HepG2 (cell line): ENCODE measurements around the gene RIPOR3. TPM values are rescaled to one million over a fixed set of nuclear protein-coding genes. Genes with fewer than 3 reads are reported as not detected.
A peak's percentile ranks its signal among the peaks of the same experiment; 100 is the strongest.

Source experiments
- ATAC-seq: fragments of 200-7000 bp; cut with Tn5 transposase; 3 replicates; pipeline ENCODE4 v1.9.1; 2020; ENCODE audit warnings: mild to moderate bottlenecking, moderate library complexity
- BruUV-seq: library from RNA; stranded (reverse); fragments of 400-500 nt; replicated peaks from 2 replicates; lab custom pipeline; 2021; lab: Mats Ljungman, UMichigan
- CTCF ChIA-PET: fragments of 300-600 bp; formaldehyde crosslinking; extraction: SDS; loops from one replicate; lab custom pipeline; 2021; ENCODE audit warnings: low total read pairs, inconsistent platforms, low intra/inter-chr PET ratio; lab: Yijun Ruan, JAX
- POLR2A ChIA-PET: fragments of 350-600 bp; sonication (Branson Sonifier 250); formaldehyde crosslinking; loops from one replicate; lab custom pipeline; 2020; ENCODE audit warnings: antibody characterized with exemption, inconsistent platforms; lab: Yijun Ruan, JAX
- DNase-seq: peaks from one replicate; pipeline ENCODE4 v3.0.0-alpha.2; 2015; ENCODE audit warnings: low spot score
- FAIRE-seq: peaks from 3 replicates; lab custom pipeline; 2011; peaks lifted over from hg19 to GRCh38; lab: Jason Lieb, UNC
- H2AFZ ChIP-seq: one replicate; pipeline ENCODE4 v1.6.1; 2011; ENCODE audit warnings: low read length, inconsistent platforms
- H3K27ac ChIP-seq: fragments of 300-600 bp; 3 replicates; pipeline ENCODE4 v1.8.0; 2011; ENCODE audit warnings: mixed run types, mild to moderate bottlenecking, mixed read lengths, low read length, inconsistent platforms; ENCODE audit not compliant: insufficient read depth; ENCODE audit errors: extremely low read length
- H3K27me3 ChIP-seq, 2 experiments: fragments of 200-600 bp in 1 of 2; 2 replicates in 1 of 2; 3 replicates in 1 of 2; pipeline versions ENCODE4 v1.6.0 to v1.8.0; 2011; ENCODE audit warnings: low read length in 2 of 2, mild to moderate bottlenecking in 2 of 2, moderate library complexity in 2 of 2, inconsistent platforms in 1 of 2; ENCODE audit not compliant: insufficient read depth in 2 of 2, control insufficient read depth in 1 of 2
- H3K36me3 ChIP-seq, 2 experiments: fragments of 200-600 bp in 1 of 2; replicated peaks in 1 of 2; 2 replicates in 1 of 2; 3 replicates in 1 of 2; pipeline versions ENCODE4 v1.5.1 to v1.8.0; 2011; ENCODE audit warnings: low read length in 2 of 2, inconsistent platforms in 1 of 2; ENCODE audit not compliant: insufficient read depth in 2 of 2, control insufficient read depth in 1 of 2
- H3K4me1 ChIP-seq: 2 replicates; pipeline ENCODE4 v1.5.1; 2012; ENCODE audit warnings: low read length, inconsistent platforms; ENCODE audit not compliant: insufficient read depth
- H3K4me2 ChIP-seq: 2 replicates; pipeline ENCODE4 v1.6.0; 2011; ENCODE audit warnings: low read depth, low read length, inconsistent platforms
- H3K4me3 ChIP-seq, 3 experiments: fragments of 200-600 bp in 1 of 3; sonication (generic), shearing (Covaris generic) in 1 of 3; replicated peaks in 1 of 3; 2 replicates each; pipeline ENCODE4 v1.5.1; 2011 to 2016; ENCODE audit warnings: low read length in 3 of 3, inconsistent platforms in 2 of 3, low read depth in 2 of 3, mild to moderate bottlenecking in 2 of 3, control low read depth in 1 of 3, mixed read lengths in 1 of 3; ENCODE audit not compliant: insufficient read depth in 1 of 3
- H3K79me2 ChIP-seq: one replicate; pipeline ENCODE4 v1.6.1; 2011; ENCODE audit warnings: low read length, inconsistent platforms; ENCODE audit not compliant: insufficient read depth
- H3K9ac ChIP-seq: 2 replicates; pipeline ENCODE4 v1.6.0; 2011; ENCODE audit warnings: mild to moderate bottlenecking, low read depth, low read length, inconsistent platforms; ENCODE audit not compliant: insufficient read depth
- H3K9me3 ChIP-seq: 2 replicates; pipeline ENCODE4 v1.5.1; 2012; ENCODE audit warnings: mild to moderate bottlenecking, low read length
- H4K20me1 ChIP-seq: 2 replicates; pipeline ENCODE4 v1.6.0; 2011; ENCODE audit warnings: inconsistent platforms, mild to moderate bottlenecking, low read length, moderate library complexity; ENCODE audit not compliant: insufficient read depth
- GATAD2A ChIP-seq: IDR thresholded peaks from 2 replicates; pipeline ENCODE4 v1.6.1; 2016
- HMG20A ChIP-seq: IDR thresholded peaks from 2 replicates; pipeline ENCODE4 v1.6.1; 2016; ENCODE audit warnings: borderline replicate concordance
- HNRNPL ChIP-seq: fragments of 200-400 bp; formaldehyde crosslinking; IDR thresholded peaks from 2 replicates; pipeline ENCODE4 v1.6.1; 2017; ENCODE audit warnings: mild to moderate bottlenecking, low read depth, low read length
- RFXAP ChIP-seq: sonication (generic); formaldehyde crosslinking; IDR thresholded peaks from 2 replicates; pipeline ENCODE4 v1.4.0; 2020; ENCODE audit warnings: missing genetic modification reagents, borderline replicate concordance
- ZFP1 ChIP-seq: IDR thresholded peaks from 2 replicates; pipeline ENCODE4 v1.6.1; 2016
- ZMAT3 ChIP-seq: sonication (generic); formaldehyde crosslinking; conservative IDR thresholded peaks from 2 replicates; pipeline ENCODE4 v1.7.0; 2021; ENCODE audit warnings: missing genetic modification reagents
- ZNF234 ChIP-seq: sonication (generic); formaldehyde crosslinking; conservative IDR thresholded peaks from 2 replicates; pipeline ENCODE4 v1.5.1; 2020; ENCODE audit warnings: mild to moderate bottlenecking, missing genetic modification reagents
- ZNF326 ChIP-seq: sonication (generic); formaldehyde crosslinking; IDR thresholded peaks from 2 replicates; pipeline ENCODE4 v1.4.0; 2020; ENCODE audit warnings: missing genetic modification reagents, borderline replicate concordance
- ZNF563 ChIP-seq: sonication (generic); formaldehyde crosslinking; IDR thresholded peaks from 2 replicates; pipeline ENCODE4 v1.8.0; 2022; ENCODE audit warnings: mild to moderate bottlenecking, moderate library complexity, missing genetic modification reagents
- ZNF737 ChIP-seq: sonication (generic); formaldehyde crosslinking; IDR thresholded peaks from 2 replicates; pipeline ENCODE4 v1.5.0; 2020; ENCODE audit warnings: missing genetic modification reagents, mild to moderate bottlenecking, borderline replicate concordance
- ZNF770 ChIP-seq: sonication (generic); formaldehyde crosslinking; IDR thresholded peaks from 2 replicates; pipeline ENCODE4 v1.5.0; 2020; ENCODE audit warnings: mild to moderate bottlenecking, missing genetic modification reagents
- WGBS: methylation state at CpG from one replicate; pipeline ENCODE4 v1.1.6; 2017; ENCODE audit warnings: low lambda C conversion rate; 5-methylcytosine and 5-hydroxymethylcytosine counted together
- in situ Hi-C: cut with HindIII; loops from 2 replicates; pipeline ENCODE4 v1.10.0; 2017; ENCODE audit warnings: low pct_unique_long_range_greater_than_20kb; ENCODE audit not compliant: extremely low pct_ligation_motif_present
- intact Hi-C: fragments of 100-400 bp; cut with micrococcal nuclease; formaldehyde crosslinking; loops from one replicate; pipeline ENCODE4 v1.10.0; 2022; ENCODE audit not compliant: unreplicated experiment
- polyA plus RNA-seq, 8 experiments: library from polyadenylated mRNA; depleted of rRNA in 3 of 8; stranded (reverse) in 7 of 8; unstranded in 1 of 8; fragments of >200 nt; fragmentation: Illumina TruSeq in 4 of 8; extraction: Trizol in 4 of 8; gene quantifications; 2 replicates each; pipeline versions ENCODE4 v1.2.1 to v1.2.3, GENCODE V29; 2011 to 2016; ENCODE audit warnings: low read depth in 4 of 8, missing spikeins in 1 of 8, mixed read lengths in 1 of 8; ENCODE audit not compliant: insufficient read depth in 1 of 8
- total RNA-seq, 5 experiments: library from RNA; depleted of rRNA; stranded (reverse); fragments of >200 nt; fragmentation: Illumina TruSeq; extraction: Trizol; gene quantifications; 2 replicates each; pipeline ENCODE4 v1.2.3, GENCODE V29; 2016; ENCODE audit warnings: low read depth in 1 of 5
- TF ChIP-seq, protein P1 (sequence below): sonication (generic); formaldehyde crosslinking; IDR thresholded peaks from 2 replicates; pipeline ENCODE4 v1.9.0; 2021; ENCODE audit warnings: missing genetic modification reagents, mild to moderate bottlenecking, borderline replicate concordance
- TF ChIP-seq, protein P2 (sequence below): sonication (generic); formaldehyde crosslinking; IDR thresholded peaks from 2 replicates; pipeline ENCODE4 v1.4.0; 2020; ENCODE audit warnings: missing genetic modification reagents
- TF ChIP-seq, protein P3 (sequence below): sonication (generic); formaldehyde crosslinking; IDR thresholded peaks from 2 replicates; pipeline ENCODE4 v1.9.0; 2022; ENCODE audit warnings: low read depth, missing genetic modification reagents
- TF ChIP-seq, protein P4 (sequence below): sonication (generic); formaldehyde crosslinking; IDR thresholded peaks from 2 replicates; pipeline ENCODE4 v1.4.0; 2020; ENCODE audit warnings: missing genetic modification reagents

The RIPOR3 gene
- total and polyA plus RNA-seq, 2 of the 13 experiments (the other 11 are each of a cell fraction or from before 2014, with no cell fraction given) = 0.18 TPM; not detected in 1

GRCh38 chr20:50563133-50563944 is 128.0 kb downstream of the RIPOR3 start:
- peak; percentile 70 for FAIRE-seq
- TF ChIP-seq ZNF770 (CRISPR knock-in tag) (no peak), HNRNPL (no peak), ZNF326 (no peak), ZFP1 (CRISPR knock-in tag) (no peak), ZNF563 (CRISPR knock-in tag) (no peak), RFXAP (CRISPR knock-in tag) (no peak), HMG20A (no peak), ZNF234 (CRISPR knock-in tag) (no peak), GATAD2A (CRISPR knock-in tag) (peak; percentile 43), ZMAT3 (CRISPR knock-in tag) (0 out of 2 replicates have a peak, but pooled peaks have one; percentile 45), ZNF737 (no peak)
- TF ChIP-seq, protein P1, sequence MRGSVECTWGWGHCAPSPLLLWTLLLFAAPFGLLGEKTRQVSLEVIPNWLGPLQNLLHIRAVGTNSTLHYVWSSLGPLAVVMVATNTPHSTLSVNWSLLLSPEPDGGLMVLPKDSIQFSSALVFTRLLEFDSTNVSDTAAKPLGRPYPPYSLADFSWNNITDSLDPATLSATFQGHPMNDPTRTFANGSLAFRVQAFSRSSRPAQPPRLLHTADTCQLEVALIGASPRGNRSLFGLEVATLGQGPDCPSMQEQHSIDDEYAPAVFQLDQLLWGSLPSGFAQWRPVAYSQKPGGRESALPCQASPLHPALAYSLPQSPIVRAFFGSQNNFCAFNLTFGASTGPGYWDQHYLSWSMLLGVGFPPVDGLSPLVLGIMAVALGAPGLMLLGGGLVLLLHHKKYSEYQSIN (CRISPR knock-in tag) = no peak
- TF ChIP-seq, protein P2, sequence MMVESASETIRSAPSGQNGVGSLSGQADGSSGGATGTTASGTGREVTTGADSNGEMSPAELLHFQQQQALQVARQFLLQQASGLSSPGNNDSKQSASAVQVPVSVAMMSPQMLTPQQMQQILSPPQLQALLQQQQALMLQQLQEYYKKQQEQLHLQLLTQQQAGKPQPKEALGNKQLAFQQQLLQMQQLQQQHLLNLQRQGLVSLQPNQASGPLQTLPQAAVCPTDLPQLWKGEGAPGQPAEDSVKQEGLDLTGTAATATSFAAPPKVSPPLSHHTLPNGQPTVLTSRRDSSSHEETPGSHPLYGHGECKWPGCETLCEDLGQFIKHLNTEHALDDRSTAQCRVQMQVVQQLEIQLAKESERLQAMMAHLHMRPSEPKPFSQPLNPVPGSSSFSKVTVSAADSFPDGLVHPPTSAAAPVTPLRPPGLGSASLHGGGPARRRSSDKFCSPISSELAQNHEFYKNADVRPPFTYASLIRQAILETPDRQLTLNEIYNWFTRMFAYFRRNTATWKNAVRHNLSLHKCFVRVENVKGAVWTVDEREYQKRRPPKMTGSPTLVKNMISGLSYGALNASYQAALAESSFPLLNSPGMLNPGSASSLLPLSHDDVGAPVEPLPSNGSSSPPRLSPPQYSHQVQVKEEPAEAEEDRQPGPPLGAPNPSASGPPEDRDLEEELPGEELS = 0 out of 2 replicates have a peak, but pooled peaks have one; percentile 41
- TF ChIP-seq, protein P3, sequence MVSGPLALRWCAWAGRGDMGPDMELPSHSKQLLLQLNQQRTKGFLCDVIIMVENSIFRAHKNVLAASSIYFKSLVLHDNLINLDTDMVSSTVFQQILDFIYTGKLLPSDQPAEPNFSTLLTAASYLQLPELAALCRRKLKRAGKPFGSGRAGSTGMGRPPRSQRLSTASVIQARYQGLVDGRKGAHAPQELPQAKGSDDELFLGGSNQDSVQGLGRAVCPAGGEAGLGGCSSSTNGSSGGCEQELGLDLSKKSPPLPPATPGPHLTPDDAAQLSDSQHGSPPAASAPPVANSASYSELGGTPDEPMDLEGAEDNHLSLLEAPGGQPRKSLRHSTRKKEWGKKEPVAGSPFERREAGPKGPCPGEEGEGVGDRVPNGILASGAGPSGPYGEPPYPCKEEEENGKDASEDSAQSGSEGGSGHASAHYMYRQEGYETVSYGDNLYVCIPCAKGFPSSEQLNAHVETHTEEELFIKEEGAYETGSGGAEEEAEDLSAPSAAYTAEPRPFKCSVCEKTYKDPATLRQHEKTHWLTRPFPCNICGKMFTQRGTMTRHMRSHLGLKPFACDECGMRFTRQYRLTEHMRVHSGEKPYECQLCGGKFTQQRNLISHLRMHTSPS (CRISPR knock-in tag) = no peak
- TF ChIP-seq, protein P4, sequence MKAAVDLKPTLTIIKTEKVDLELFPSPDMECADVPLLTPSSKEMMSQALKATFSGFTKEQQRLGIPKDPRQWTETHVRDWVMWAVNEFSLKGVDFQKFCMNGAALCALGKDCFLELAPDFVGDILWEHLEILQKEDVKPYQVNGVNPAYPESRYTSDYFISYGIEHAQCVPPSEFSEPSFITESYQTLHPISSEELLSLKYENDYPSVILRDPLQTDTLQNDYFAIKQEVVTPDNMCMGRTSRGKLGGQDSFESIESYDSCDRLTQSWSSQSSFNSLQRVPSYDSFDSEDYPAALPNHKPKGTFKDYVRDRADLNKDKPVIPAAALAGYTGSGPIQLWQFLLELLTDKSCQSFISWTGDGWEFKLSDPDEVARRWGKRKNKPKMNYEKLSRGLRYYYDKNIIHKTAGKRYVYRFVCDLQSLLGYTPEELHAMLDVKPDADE (CRISPR knock-in tag) = no peak

More at GRCh38 chr20:50563133-50563944, 128.0 kb downstream of the RIPOR3 start:
- Histone ChIP-seq H3K9ac (0 out of 2 replicates have a peak overlapping the region, but pooled peaks have one; percentile 1), H3K27me3 (no peaks in the 10 kb centered on the region), H3K4me1 (peaks cover 29% of the 10 kb centered on the region), H3K4me3 (no peak overlapping the region), H2AFZ (no peak overlapping the region), H3K27ac (peak overlapping the region; percentile 62), H3K4me2 (peak overlapping the region; percentile 41), H3K36me3 (peaks cover 27 to 48% of the 10 kb centered on the region in 2 experiments), H3K9me3 (no peaks in the 10 kb centered on the region), H3K79me2 (peaks cover 4% of the 10 kb centered on the region), H4K20me1 (no peaks in the 10 kb centered on the region)
- ATAC-seq = peak; percentile 85
- in situ Hi-C loops = no loop called here
- intact Hi-C loops = loop anchor here (5.0 kb wide), 1 partner anchor 51 kb away; the partner anchor contains the start of gene PTPN1
- ChIA-PET CTCF (no interaction called here), POLR2A (interaction anchor here (0.9 to 1.0 kb wide), 2 partner anchors 12 to 52 kb away, joined by 3 read pairs; no protein-coding TSS in a partner anchor)
- DNase-seq = peak; percentile 80
- no TSS peak for BruUV-seq
- WGBS = 36% methylated on average over 3 of the region's 3 CpGs
